ENCODE measurements around the gene TRIM50.

DNA sequence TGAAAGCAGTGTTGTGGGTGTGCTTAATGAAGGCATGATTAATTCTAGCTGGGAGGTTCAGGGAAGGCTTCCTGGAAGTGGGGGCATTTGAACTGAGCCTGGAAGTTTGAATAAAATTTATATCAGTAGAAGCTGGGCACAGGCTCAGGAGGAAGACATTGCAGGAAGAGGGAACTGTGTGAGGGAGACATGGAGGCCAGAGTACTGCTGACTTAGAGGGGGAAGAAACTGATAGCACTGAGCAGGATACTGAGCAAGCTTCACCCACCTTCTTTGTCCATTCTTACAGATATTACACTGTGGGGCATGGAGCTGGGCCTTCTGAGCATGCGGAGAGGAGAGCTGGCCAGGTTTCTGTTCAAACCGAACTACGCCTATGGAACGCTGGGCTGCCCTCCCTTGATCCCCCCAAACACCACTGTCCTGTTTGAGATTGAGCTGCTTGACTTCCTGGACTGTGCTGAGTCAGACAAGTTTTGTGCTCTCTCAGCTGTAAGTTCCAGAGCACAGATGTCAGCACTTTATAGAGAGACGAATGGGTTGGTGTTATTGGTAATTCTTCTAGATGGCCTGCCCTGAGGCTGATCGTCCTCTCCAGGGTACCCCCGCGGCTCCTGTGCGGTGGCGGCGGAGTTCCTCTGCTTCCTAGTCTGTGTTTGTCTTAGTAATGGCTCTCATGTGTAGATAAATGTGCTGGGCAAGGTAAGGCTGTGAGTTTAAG lies 2.1 kb upstream of the TRIM50 start:
- TF ChIP-seq, protein P1, sequence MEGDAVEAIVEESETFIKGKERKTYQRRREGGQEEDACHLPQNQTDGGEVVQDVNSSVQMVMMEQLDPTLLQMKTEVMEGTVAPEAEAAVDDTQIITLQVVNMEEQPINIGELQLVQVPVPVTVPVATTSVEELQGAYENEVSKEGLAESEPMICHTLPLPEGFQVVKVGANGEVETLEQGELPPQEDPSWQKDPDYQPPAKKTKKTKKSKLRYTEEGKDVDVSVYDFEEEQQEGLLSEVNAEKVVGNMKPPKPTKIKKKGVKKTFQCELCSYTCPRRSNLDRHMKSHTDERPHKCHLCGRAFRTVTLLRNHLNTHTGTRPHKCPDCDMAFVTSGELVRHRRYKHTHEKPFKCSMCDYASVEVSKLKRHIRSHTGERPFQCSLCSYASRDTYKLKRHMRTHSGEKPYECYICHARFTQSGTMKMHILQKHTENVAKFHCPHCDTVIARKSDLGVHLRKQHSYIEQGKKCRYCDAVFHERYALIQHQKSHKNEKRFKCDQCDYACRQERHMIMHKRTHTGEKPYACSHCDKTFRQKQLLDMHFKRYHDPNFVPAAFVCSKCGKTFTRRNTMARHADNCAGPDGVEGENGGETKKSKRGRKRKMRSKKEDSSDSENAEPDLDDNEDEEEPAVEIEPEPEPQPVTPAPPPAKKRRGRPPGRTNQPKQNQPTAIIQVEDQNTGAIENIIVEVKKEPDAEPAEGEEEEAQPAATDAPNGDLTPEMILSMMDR (conservative IDR thresholded peaks at IDR 0.05; ENCODE audit: low read length) = no peak
- no peak for TF ChIP-seq EZH2phosphoT487 (IDR thresholded peaks at IDR 0.05; ENCODE audit: borderline replicate concordance)
